Mesothelial cell of epicardium (in vitro differentiated cells): ENCODE measurements around the gene BCO1. TPM values are rescaled to one million over a fixed set of nuclear protein-coding genes. Genes with fewer than 3 reads are reported as not detected.

Experiments
- DNase-seq, 2 experiments: peaks; one replicate each; pipeline ENCODE4 v3.0.0; 2021; ENCODE audit warnings: low spot score in 2 of 2; ENCODE audit not compliant: unreplicated experiment in 2 of 2
- H3K27ac Mint-ChIP-seq: 2 replicates; pipeline ENCODE4 v1.8.0; 2021; ENCODE audit warnings: mixed read lengths
- H3K27me3 Mint-ChIP-seq: 2 replicates; pipeline ENCODE4 v1.8.0; 2021; ENCODE audit warnings: low read depth, mixed read lengths
- H3K36me3 Mint-ChIP-seq: 2 replicates; pipeline ENCODE4 v1.8.0; 2021; ENCODE audit warnings: mixed read lengths
- H3K4me1 Mint-ChIP-seq: 2 replicates; pipeline ENCODE4 v1.8.0; 2021; ENCODE audit warnings: mixed read lengths
- H3K4me3 Mint-ChIP-seq: 2 replicates; pipeline ENCODE4 v1.8.0; 2021; ENCODE audit warnings: mild to moderate bottlenecking, moderate library complexity, mixed read lengths
- H3K9me3 Mint-ChIP-seq: 2 replicates; pipeline ENCODE4 v1.8.0; 2021; ENCODE audit warnings: mixed read lengths
- total RNA-seq: library from RNA; stranded (reverse); gene quantifications from 3 replicates; pipeline ENCODE4 v1.2.1, GENCODE V29; 2021
- TF ChIP-seq, protein P1 (sequence below): fragments of 200-600 bp; sonication (generic); IDR thresholded peaks from one replicate; pipeline ENCODE4 v1.5.0; 2021; ENCODE audit warnings: antibody characterized with exemption; ENCODE audit not compliant: unreplicated experiment

BCO1 gene
- total RNA-seq, 1 donor from 2014 or later, result not detected

DNA sequence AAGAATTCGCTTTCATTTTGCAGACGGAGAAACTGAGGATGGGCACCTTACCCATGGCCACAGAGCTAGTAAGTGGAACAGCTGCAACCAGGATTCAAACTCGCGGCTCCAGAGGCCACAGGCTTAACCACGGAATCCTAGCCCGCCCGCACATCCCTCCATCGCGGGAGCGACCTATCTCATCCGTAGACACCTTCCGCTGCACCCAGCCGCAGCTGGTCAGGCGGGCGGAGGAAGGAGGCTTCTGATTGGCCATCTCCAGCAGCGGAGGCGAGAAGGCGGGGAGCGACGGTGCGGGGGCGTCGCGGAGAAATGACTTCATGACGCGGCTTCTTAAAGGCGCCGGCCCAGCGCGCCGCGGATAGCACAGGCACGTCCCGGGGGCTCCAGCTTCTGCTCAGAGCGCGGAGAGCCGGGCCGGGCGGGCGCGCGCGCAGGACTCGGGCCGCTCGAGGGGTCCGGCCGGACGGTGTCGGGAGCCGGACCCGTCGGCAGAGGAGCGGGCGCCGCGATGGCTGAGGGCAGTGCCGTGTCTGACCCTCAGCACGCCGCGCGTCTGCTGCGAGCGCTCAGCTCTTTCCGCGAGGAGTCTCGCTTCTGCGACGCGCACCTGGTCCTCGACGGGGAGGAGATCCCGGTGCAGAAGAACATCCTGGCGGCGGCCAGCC is 76.2 kb downstream of the BCO1 start, which contains the start of gene GAN:
Gene GAN, plus strand, starts transcription at position 360 of the 668 bp plus-strand sequence. Its CDS starts 152 bp downstream, at position 512.
- Mint-ChIP-seq H3K36me3 (no peaks in the 10 kb centered on the region), H3K4me3 (peak within 1 kb of the TSS; percentile 94), H3K9me3 (no peaks in the 10 kb centered on the region), H3K27ac (peak within 1 kb of the TSS; percentile 96), H3K27me3 (no peaks in the 10 kb centered on the region), H3K4me1 (peaks cover 34% of the 10 kb centered on the region)
- TF ChIP-seq, protein P1, sequence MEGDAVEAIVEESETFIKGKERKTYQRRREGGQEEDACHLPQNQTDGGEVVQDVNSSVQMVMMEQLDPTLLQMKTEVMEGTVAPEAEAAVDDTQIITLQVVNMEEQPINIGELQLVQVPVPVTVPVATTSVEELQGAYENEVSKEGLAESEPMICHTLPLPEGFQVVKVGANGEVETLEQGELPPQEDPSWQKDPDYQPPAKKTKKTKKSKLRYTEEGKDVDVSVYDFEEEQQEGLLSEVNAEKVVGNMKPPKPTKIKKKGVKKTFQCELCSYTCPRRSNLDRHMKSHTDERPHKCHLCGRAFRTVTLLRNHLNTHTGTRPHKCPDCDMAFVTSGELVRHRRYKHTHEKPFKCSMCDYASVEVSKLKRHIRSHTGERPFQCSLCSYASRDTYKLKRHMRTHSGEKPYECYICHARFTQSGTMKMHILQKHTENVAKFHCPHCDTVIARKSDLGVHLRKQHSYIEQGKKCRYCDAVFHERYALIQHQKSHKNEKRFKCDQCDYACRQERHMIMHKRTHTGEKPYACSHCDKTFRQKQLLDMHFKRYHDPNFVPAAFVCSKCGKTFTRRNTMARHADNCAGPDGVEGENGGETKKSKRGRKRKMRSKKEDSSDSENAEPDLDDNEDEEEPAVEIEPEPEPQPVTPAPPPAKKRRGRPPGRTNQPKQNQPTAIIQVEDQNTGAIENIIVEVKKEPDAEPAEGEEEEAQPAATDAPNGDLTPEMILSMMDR, result no peak
- DNase-seq, result peak; percentile 90 to 94

DNA sequence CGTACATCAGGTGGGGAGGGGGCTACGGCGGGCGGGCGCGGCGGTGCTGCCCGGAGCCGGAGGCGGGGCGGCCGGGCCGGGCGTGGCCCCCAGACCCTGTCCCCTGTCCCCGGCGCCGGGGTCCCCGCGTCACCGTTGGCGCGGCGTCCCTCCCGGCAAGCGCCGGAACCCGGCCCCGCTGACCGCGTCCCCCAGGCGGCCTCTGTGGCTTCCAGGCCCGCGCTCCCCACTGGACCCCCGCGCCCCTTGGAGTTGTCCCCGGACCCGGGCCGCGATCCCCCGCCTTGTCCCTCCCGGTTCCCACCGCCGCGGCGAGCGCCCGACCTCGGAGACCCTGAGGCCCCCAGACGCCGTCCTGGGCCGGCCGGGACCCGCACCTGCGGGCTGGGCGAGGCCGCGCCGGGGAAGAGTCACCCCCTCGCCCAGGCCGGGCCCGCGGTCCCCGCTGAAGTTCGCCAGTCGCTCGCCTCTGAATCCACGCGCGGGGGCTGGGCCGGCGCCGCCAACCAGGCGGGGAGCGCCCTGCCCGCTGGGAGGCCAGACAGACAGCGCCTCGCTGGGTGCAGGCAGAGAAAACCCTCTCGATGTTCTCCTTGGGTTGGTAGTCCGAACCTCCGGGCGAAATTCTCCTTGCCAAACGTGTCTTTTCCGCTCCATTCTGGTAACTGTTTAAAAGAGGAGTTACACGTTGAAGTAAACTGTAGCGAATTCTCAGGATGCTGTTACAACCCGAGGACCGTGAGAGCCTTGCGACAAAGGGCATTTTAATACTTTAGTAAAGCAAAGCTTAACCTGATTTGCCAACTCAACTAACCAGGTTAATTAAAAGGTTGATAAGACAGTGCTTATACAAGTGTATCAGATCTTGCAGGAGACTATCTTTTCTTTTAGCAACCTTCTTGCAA is 77.0 kb downstream of the BCO1 start:
- H3K9me3 Mint-ChIP-seq, result no peaks in the 10 kb centered on the region
- peak; percentile 31 to 69 for DNase-seq
- no peaks in the 10 kb centered on the region for H3K36me3 Mint-ChIP-seq
- peak overlapping the region; percentile 87 for H3K27ac Mint-ChIP-seq
- H3K27me3 Mint-ChIP-seq, result no peaks in the 10 kb centered on the region
- peaks cover 39% of the 10 kb centered on the region for H3K4me1 Mint-ChIP-seq
- TF ChIP-seq, protein P1, result no peak
- H3K4me3 Mint-ChIP-seq, result peak overlapping the region; percentile 94

DNA sequence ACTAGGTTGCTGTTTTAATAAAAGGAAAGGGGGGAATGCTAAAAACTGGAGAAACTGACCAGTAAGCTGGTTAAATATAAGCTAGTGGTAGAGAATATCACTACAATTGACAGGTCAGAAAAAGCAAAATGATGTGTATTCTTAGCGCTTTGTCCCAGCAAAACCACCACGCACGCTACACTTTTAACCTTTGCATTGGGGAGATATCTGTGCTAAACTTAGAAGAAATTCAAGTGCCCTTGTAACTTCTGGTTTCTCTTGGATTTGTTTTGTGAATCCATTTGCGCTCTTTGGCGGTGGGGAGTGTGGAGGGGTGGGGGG is 77.6 kb downstream of the BCO1 start:
- H3K36me3 Mint-ChIP-seq, result no peaks in the 10 kb centered on the region
- H3K27ac Mint-ChIP-seq, result peak overlapping the region; percentile 87
- DNase-seq, result no peak
- H3K4me3 Mint-ChIP-seq, result peak overlapping the region; percentile 80
- H3K4me1 Mint-ChIP-seq, result peaks cover 39% of the 10 kb centered on the region
- H3K9me3 Mint-ChIP-seq, result no peaks in the 10 kb centered on the region
- TF ChIP-seq, protein P1, result no peak
- no peaks in the 10 kb centered on the region for H3K27me3 Mint-ChIP-seq

DNA sequence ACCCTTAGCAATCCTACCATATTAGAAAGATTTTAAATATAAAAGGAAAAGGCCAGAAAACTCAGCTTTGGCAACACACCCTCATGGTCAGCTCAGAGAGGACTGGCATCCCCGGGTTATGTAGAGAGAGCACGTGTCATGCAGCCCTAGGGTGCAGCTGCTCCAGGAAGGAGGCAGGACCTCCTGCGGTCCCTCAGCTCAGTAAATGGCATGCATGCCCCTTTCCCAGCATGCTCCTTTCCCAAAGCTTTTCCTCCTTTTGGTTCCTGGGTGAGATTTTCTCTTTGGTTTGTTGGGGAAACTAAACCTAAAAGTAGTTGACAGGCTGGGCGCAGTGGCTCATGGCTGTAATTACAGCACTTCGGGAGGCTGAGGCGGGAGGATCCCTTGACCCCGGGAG is 80.2 kb downstream of the BCO1 start:
- H3K27ac Mint-ChIP-seq, result no peak overlapping the region
- H3K27me3 Mint-ChIP-seq, result no peaks in the 10 kb centered on the region
- H3K4me3 Mint-ChIP-seq, result no peak overlapping the region
- TF ChIP-seq, protein P1, result no peak
- no peak for DNase-seq
- no peaks in the 10 kb centered on the region for H3K9me3 Mint-ChIP-seq
- H3K4me1 Mint-ChIP-seq, result peaks cover 28% of the 10 kb centered on the region
- H3K36me3 Mint-ChIP-seq, result no peaks in the 10 kb centered on the region

DNA sequence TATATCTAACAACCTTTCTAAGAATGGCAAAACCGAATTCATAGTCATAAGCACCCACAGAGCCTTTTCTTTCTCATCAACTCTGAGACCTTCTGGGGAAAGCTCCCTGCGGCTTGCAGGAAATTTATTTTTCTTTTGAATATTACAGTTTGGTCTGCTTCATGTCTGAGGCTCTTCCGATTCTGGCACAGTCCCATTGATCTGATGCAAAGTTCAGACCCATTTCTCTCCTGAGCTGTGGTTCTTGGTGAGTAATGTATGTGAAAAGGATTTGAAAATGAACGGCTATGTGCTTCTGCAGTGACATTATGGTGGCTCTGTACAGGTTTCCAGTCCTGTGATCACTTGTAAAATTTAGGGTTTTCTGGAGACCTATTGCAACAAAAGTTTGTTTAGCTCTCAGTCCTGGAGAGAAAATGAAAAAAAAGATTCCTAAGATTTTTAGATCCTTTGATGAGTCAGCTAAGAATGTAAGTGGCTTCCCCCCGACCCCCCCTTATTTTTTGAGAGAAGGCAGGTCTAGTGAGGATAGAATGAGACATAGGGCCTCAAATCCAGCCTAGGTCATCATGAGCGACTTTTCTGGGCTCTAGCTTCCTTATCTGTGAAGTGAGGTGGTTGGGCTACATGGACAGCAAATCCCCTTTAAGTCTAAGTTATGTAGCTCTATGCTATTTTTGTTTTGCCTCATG is 80.9 kb downstream of the BCO1 start:
- peaks cover 22% of the 10 kb centered on the region for H3K4me1 Mint-ChIP-seq
- TF ChIP-seq, protein P1, result no peak

More for the DNA sequence above, 80.9 kb downstream of the BCO1 start:
- Mint-ChIP-seq H3K4me3 (no peak overlapping the region), H3K9me3 (no peaks in the 10 kb centered on the region), H3K27ac (peak overlapping the region; percentile 81), H3K27me3 (no peaks in the 10 kb centered on the region), H3K36me3 (no peaks in the 10 kb centered on the region)
- DNase-seq, result no peak
